Activated CD4-positive, alpha-beta T cell treated with anti-CD3 and anti-CD28 coated beads, Interleukin-2, amount 50 U/mL, for 48 hours (primary cell): ENCODE results near the gene GUCA2B.

ENCODE experiments used
- DNase-seq, 2 experiments: peaks; one replicate each; pipeline ENCODE4 v3.0.0-alpha.2; 2020

Gene GUCA2B

DNA sequence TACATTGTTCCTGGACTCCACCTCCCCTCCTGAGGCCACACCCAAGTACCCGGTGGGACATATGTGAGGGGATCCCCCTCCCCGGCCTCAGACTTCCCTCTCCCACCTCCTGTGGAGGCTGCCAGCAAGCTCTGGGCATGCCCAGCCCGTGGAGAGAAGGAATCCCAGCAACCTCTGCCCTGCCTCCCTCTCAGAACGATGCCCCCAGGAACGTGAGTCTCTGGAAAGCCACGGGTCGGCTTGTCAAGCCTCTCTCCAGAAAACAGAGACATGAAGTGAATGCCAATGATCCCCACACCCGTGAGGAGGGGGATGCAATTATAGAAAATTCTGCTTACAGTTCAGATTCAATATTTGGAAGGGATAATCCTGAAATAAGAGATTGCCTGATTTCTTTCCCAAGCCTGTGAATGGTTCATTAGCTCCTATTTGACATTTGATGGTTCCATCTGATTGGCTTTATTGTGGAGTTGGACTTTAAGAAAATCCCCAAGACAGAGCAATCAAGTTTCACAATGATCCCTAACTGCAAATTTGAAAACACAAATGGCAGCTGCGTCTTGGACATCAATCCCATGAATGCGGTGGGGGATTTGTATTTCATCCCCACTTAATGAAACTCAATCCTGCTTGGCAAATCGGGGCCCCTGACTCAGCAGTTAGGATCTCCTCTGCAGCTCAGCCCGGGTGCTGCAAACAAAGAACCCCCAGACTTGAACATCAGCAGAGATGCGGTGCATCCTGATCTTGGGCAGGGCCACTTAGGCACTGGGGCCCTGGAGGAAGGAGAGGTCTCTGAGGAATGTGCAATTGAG lies 9.1 kb upstream of the GUCA2B start:
- no peak for DNase-seq

DNA sequence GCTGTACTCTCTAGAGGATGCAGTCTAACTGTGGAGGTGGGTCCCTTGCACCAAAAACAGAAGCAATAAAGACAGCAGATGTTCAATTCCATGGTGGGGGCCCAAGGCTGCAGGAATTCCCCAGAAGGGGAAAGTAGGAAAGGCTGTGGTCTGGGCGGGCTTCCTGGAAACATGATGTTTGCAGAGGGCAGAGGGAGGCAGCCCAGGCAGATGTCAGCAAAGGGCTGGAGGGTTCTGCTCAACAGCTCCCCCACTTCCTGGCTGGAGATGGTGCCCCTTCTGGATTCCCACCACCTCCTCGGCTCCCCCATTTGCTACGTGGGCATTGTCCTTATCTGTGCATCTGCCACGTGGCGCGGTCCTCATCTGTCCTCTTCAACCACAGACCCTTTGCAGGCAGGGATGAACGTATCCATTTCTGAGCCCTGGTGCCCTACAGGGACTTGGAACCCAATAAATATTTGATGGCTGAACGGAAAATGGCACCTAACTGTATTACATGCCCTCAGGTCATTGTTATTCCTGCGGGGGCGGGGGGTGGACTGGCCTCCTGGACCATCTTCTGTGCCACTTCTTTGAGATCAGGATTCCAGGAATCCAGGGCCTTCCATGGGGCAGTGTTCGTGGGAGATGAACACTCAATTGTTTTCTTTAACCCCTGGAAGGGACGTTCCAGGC lies 8.4 kb upstream of the GUCA2B start:
- no peak for DNase-seq

DNA sequence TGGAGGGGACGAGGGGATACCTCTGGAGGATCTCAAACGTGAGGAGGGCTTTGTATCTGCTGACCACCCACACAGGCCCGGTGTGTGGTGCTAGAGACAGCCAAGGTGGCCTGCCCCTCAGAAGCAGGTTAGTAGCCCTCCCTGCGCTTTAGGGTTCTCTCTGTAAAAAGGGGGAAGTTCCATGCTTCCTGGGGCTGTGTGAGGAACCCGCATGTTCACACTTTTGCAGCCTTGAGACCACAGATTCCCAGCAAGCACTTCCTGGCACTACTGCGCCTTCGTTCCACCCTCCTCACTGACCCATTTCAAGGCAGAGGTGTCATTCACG lies 7.9 kb upstream of the GUCA2B start:
- no peak for DNase-seq

DNA sequence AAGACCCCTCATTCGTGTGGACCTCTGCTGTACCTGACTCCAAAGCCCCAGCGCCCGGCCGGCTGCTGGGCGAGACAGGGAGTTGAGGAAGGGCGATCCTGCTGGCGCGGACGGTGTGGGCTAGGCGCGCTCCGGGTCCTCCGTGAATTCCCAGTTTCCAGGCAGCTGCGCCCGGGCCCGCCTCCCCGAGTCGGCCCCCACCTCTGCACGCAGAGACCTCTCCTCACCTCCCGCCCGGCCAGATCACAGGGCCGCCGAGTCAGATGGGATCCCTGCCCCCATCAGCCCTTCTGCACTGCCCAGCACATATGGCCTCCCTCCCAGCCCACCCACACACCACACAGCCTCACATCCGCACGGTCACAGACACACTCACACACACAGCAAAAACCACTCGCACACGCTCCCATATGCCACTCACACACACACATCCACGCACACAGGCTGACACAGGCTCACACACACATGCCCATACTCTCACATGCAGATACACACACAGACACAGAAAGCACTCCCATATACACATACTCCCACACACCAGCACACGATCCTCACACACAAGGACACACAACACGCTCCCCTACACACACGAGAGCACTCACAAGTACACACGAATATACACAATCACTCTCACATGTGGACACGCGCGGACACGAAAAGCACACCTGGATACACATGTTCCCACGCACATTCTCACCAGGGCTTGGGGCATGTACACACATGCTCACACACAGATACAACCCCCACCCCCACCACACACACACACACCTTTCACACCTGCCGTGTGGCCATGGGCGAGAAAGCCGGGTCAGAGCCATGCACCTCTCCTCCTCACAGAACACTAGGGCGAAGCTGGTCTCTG lies 7.2 kb upstream of the GUCA2B start:
- DNase-seq: no peak

DNA sequence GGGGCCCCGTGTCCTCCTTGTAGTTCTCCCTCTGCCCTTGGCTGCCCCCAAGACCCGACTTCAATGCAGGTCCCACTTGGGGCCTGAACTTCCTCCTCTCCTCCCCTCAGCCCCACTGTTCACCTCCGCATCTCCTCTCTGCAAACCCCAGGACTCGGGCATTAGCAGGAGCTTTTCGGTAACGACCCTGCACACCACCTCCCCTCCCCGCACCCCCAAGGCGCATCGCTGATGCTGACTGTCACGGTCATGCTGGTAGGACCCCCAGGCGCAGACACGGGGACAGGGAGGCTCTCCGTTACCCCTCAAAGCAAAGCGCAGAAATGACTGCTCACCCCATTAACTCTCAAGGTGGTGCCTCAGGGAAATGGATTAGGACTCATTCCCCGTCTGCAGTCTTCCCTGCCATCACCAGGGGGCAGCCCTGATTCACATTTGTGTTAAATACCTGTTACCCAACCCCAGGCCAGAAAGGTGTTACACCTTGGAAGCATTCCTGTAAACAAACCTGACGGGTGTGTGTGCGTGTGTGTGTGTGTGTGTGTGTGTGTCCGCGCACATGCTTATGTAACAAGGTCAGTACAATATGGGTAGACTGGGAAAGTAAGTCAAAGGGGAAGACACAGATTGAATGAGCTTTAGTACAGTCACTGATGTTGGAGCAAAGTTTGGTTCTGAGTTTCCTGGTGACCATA lies 6.4 kb upstream of the GUCA2B start:
- peak; percentile 72 to 81 for DNase-seq

DNA sequence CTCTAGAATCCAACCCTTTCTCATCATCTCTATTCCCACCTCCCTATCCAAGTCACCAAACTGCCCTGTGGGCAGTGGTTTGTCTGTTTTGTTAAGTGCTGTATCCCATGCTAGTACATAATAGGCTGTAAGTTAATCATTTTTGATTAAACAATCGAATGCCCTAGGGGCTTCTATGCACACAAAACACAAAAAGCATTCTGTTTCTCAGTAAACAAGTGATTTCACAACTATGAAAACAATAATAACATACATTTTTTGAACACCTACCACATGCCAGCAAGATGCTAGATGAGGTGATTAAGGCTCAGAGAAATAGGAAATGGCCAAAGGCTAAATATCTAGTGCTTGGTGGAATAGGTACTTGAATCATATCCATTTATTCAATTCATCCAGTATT lies 5.0 kb upstream of the GUCA2B start:
- DNase-seq: no peak

DNA sequence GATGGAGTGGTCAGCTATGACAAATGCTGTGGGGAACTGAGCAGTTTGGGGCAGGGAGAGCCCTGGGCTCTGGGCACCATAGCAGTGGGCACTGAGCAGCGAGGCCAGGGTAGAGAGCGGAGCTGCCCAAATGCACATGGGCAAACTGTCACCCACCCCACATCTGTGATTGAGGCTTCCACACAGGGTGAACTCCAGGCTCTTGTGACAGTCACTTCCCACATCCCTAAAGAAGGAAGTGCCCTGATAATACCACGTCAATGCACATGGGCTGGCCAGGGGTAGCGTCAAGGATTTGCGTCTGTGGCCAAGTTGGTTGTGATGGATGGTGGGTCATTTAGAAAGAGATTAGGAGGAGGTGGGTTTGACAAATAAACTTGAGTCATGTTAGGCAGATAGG lies 2.6 kb upstream of the GUCA2B start:
- DNase-seq: no peak

DNA sequence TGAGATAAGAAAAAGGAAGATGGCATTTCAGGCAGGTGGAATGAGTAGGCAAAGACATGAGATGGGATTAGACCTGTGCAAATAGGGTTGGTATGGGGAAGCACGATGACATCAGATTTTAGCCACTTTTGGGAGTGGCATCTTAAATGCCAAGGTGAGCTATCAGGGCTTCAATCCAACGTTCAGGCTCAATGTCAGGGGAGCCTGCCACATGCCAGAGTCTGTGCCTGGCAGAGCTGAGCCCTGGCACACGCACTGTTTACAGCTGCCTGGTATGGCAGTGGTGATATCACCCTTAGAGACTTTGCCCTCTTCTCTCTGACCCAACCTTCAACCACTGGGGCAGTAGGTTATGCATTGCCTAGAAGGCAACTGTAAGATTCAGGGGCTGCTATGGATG lies 1.1 kb upstream of the GUCA2B start:
- no peak for DNase-seq

DNA sequence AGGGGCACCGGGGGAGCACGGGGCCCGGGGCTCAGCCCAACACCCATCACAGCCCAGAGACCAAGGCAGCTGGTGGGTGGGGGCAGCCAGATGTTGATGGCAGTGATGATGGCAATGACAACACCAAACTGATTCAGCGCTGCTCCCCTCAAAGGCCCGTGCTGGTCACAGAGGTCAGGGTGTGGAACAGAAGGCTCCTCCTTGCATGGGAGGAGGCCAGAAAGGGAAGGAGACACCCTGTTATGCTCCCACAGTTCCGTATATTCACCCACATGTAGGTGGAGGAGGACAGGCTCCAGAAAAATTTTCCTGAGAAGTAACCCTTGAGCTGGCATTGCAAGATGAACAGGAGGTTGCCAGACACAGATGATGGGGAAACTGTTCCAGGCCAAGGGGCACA lies 414 bp downstream of the GUCA2B start:
- DNase-seq: no peak

DNA sequence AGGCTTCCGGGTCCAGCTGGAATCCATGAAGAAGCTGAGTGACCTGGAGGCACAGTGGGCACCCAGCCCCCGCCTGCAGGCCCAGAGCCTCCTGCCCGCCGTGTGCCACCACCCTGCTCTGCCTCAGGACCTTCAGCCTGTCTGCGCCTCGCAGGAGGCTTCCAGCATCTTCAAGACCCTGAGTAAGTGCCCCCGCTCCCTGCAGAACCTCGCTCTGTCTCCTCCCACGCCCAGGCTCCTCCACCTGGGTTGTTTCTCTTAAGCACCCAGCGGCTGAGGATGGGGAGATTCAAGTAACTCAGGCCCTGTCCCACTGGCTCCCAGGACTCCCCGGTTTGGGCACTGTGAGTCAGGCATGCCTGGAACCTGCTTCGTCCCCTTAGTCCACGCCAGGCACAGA lies 1.5 kb downstream of the GUCA2B start:
- no peak for DNase-seq

DNA sequence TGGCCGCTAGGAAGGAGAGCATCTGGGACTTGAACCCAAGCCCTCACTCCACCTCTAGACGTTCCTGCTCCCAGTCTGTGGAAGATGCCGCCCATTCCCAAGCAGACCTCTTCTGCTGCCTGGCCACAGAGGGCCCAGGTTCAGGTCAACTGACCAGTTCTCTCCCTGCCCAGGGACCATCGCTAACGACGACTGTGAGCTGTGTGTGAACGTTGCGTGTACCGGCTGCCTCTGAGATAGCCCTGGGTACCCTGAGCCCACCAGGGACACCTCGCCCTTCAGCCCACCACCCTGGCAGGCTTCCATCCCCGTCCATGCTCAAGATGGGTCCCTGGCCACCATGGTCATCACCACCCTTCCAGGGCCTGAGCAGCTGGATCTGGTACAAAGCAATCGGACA lies 2.2 kb downstream of the GUCA2B start:
- no peak for DNase-seq

DNA sequence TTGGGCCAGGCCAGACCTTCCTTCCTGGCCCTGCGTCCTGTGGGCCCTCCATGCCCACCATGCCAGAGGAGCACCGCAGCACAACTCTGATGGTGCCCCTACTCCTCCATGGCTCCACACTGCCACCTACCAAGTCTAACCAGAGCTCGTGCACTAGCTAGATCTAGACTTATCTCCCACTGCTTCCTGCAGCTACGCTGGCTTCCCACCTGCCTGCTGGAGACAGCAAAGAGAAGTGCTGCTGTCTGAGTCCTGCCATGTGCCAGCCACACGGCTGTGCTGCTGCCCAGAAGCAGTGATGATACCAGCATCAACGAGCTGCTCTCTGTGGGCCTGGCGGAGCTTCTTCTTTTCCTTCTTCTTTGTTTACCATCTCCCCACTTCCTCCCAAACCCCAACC lies 4.5 kb downstream of the GUCA2B start:
- DNase-seq: no peak

DNA sequence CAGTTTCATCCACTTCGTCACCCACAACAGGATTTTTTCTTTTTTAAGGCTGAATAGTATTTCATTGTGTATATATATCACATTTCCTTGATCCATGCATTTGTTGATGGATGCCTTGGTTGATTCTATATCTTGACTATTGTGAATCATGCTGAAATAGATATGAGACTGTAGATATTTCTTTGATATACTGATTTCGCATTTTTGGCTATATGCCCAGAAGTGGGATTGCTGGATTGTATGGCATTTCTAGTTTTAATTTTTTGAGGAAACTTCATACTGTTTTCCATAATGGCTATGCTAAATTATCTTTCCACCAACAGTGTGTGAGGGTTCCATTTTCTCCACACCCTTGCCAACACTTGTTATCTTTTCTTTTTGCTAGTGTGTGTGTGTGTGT lies 5.0 kb downstream of the GUCA2B start:
- DNase-seq: no peak

DNA sequence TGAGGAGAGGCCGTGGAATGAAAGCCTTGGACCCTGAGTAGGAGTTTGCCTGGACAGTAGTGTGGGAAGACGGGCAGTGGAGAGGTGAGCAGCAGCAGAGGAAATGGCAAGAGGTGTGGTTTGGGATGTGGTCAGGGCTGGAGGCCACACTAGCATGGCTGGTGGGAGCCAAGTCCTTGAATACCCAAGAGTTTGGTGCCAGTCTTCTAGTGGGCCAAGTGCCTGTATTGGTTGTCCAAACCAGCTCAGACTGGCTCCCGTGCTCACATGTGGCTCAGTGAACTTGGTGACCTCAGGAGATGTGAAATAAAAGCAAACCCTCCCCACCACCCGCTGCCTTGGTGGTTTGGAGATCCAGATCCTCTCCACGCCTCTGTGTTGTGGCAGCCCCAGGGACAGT lies 9.0 kb downstream of the GUCA2B start:
- no peak for DNase-seq

DNA sequence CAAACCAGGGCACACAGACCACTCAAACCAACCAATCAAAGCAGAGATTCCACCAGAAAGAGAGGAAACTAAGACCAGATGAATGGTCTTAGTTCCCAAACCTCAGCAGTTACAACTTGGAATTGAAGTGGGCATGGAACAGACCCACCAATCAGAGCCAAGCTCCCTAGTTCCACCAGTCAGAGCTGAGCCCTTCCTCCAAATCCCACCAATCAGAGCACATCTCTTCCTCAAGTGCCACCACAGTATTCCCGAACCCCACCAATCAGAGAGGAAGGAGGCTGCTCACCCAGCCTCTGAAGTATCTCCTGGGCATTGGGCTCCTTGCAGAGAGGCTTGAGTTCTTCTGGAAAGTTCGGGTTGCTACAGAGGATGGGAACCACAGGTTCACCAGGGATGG lies 9.9 kb downstream of the GUCA2B start:
- no peak for DNase-seq

DNA sequence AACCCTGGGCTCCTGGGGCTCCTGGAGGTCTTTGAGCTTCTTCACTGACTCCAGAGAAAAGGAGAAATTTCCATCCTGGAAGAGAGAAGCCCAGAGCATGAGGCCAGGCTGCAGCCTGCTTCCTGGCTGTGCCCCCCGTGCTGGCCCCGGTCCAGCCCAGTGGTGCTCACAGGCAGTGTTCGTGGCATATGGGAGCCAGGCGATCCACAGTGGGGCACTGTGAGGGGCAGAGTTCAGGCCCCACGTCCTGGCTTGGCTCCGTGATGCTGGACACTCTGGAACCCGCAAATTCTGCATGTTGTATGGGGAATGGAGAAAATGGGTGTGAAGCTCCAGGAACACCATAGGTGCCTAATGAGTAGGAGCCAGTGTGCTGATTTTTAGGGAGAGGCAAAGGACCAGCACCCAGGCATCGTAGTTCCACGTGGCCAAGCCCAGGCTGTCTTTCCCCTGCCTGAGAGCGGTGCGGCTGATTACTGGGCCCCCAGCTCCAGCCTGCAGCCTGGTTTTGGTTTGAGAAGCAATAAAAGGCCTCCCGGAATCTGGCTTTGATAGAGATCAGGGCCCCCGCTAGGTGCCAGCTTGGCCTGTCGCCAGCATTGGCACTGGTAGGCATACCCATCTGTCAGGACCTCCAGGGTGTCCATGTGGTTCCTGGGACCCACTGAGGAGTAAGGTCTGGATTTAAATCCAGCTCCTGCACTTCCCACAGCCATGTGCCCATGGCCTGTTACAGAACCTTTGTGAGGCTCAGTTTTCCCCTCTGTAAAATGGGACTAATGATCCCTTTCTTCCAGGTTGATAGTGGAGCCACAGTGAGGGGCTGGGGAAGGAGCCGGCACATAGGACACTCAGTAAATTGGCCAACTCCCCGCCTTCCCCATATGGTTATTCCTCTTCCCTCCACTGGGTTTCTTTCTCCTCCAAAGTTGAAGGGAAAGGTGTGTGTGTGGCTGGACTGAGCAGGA lies 10.6 kb downstream of the GUCA2B start:
- no peak for DNase-seq

DNA sequence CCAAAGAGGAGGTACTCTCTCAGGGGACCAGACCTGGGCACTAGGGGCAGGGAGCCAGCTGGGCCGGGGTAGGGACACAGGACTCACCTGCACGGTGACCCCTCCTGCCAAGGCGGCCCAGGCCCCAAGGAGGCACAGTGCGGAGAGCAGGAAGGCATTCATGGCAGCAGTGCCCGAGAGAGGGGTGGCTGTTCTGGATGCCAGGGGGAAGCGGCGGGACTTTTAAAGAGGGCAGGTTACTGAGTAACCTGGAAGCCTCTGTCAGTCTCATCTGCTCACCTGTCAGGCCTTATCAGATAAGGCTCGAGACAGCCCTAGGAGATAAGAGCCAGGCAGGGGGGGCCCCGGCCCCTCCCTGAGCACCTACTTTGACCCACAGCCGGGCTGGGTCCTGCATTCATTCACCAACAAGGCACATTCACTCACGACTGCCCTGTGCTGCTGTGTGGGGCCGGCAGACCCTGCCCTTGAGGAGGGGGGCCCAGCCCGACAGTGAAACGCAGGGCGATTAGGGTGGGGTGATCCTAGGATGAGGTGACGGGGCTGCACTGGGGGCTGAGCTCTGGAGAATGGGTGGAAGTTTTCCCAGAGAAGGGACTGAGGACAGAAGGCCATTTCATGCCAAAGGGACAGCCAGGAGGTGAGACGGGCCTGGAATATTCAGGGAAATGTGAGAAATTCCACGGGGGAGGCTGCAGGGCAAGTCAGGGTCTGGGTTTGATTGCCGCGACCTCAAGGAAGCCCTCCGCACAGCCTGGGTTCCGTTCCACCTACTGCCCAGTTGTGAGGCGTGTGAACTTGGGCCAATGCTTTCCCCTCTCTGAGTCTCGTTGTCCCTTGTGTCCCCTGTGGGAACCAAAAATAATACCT lies 11.6 kb downstream of the GUCA2B start, which contains the start of gene GUCA2A:
Gene GUCA2A, minus strand, starts transcription at position 195 of the 870 bp plus-strand sequence. Its CDS starts 33 bp downstream, at position 162.
- DNase-seq: no peak

DNA sequence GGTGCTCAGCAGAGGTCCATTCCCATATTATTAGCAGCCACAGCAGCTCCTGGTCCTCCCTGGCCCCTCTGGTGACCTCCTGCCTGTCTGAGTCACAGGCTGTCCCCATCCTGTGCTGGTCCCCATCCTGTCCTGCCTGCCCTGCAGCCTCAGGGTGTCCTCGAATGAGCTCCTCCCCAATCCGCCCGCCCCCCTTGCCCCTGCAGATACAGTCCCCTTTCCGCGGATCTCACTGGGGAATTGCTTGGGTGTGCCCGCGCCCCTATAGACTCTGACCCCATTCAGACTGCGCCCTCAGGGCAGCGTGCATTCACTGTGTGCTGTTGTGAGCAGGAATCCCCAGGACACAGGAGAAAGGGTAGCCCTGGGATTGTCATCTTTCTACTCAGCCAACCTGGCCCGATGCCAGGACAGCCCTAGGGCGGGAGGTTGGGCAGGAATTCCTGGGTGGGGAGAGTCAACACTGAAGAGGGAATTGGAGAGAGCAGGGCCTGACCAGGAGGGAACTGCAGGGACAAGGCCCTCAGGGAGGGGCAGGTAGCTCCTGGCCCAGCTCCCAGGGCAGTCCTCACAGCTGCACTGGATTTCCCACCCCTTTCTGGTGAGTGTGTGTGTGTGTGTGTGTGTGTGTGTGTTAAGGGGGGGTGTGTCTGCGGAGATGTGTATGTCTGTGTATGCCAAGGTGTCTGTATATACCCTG lies 12.5 kb downstream of the GUCA2B start:
- no peak for DNase-seq

DNA sequence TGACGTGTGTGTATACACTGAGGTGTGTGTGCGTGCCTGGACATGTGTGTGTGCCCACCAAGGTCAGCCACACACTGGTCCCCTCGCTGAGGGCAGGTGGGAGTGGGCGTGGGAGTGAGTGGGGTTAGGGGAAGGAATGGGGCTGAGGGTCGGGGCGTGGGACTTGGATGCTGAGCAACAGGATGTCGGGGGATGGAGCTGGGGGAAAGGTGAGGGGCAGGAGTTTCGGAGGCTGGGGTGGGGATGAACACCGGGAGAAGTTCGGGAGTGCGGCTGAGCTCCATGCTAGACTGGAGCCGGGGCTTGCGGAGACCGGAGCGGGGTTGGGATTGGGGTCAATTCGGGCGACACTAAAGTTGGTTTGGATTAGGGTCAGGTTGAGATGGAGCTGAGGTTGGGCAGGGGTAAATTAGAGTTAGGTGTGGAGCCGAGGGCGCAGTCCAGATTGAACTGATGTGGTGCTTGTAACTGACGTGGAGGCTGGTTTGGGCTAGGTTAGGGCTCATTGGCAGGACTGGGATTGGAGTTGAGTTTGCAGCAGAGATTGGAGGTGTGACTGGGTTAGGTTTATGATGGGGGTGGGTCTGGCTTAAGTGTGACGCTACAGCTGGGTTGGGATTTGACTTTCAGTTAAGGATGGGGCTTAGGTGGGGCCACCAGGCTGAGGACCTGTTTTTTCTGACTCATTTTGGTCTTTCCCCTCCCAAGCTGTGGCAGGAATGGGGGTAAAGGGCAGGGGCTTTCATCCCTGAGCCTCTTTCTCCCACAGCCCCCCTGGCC lies 14.6 kb downstream of the GUCA2B start:
- no peak for DNase-seq

DNA sequence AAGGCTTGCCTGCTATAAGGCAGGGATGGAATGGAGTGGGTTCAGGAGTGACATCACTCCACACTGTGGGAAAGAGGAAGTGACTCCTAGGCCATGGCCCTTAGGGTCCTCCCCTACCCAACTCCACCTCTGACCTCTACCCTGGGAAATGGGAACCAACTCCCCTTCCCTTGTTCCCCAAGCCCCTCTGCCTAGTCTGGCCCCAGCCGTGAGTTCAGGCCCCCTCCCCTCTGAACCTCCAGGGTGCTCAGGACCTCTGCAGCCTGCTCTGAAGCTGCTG lies 15.1 kb downstream of the GUCA2B start:
- DNase-seq: no peak
